Subcutaneous adipose tissue (tissue), 4 donors: ENCODE results near the gene ERBIN. TPM values are rescaled to one million over a fixed set of nuclear protein-coding genes. Genes with fewer than 3 reads are reported as not detected.

Source experiments
- CTCF ChIP-seq: fragments of 450-650 bp; IDR thresholded peaks from one replicate; pipeline ENCODE4 v1.5.1; 2016; ENCODE audit warnings: low read depth, mild to moderate bottlenecking, control low read depth, antibody characterized with exemption, moderate library complexity
- total RNA-seq, 4 donors: library from RNA; depleted of rRNA; stranded (reverse); fragments of >200 nt; gene quantifications; one replicate each; pipeline ENCODE4 v1.1.0, GENCODE V29; 2016

ERBIN gene
- total RNA-seq, 4 donors from 2014 or later: 50.3 to 119 (median 70.5) TPM

- TF ChIP-seq CTCF: no peak
Measured at GRCh38 chr5:65893749-65894430, 32.5 kb upstream of the ERBIN start.

- no peak for TF ChIP-seq CTCF
Measured at GRCh38 chr5:65895891-65896290, 30.5 kb upstream of the ERBIN start.

- no peak for TF ChIP-seq CTCF
Measured at GRCh38 chr5:65900746-65901145, 25.6 kb upstream of the ERBIN start.

- no peak for TF ChIP-seq CTCF
Measured at GRCh38 chr5:65902104-65902503, 24.3 kb upstream of the ERBIN start.

GRCh38 chr5:65903581-65903980 is 22.8 kb upstream of the ERBIN start:
- TF ChIP-seq CTCF: no peak

GRCh38 chr5:65906256-65906655 is 20.1 kb upstream of the ERBIN start:
- no peak for TF ChIP-seq CTCF

- TF ChIP-seq CTCF: no peak
Measured at GRCh38 chr5:65907135-65907534, 19.2 kb upstream of the ERBIN start.
